22Rv1 (cell line): ENCODE measurements around the gene NR2C1.

ENCODE experiments used
- CTCF ChIP-seq: fragments of 450-650 bp; IDR thresholded peaks from 2 replicates; pipeline ENCODE4 v1.5.1; 2017; ENCODE audit warnings: mild to moderate bottlenecking
- ZFX ChIP-seq: fragments of 450-650 bp; IDR thresholded peaks from 2 replicates; pipeline ENCODE4 v1.6.1; 2017; ENCODE audit warnings: antibody characterized with exemption, borderline replicate concordance

GRCh38 chr12:95105540-95105939, 32.1 kb upstream of the NR2C1 start:
- TF ChIP-seq CTCF (no peak), ZFX (no peak)
